Vagina (tissue), 2 donors: ENCODE results near the gene CAMKMT.

Experiments used
- POLR2A ChIP-seq, 2 donors: fragments of 450-650 bp; IDR thresholded peaks; one replicate each; pipeline ENCODE4 v1.6.1; 2017; ENCODE audit warnings: antibody characterized with exemption in 2 of 2, mild to moderate bottlenecking in 2 of 2, moderate library complexity in 2 of 2
- POLR2AphosphoS5 ChIP-seq, 2 donors: sonication (generic); formaldehyde crosslinking; IDR thresholded peaks; one replicate each; pipeline ENCODE4 v1.9.0; 2017; ENCODE audit warnings: antibody characterized with exemption in 2 of 2, mild to moderate bottlenecking in 2 of 2, low read depth in 1 of 2; ENCODE audit not compliant: insufficient read depth in 1 of 2
- TF ChIP-seq, protein P1 (sequence below), 3 experiments: fragments of 450-650 bp in 2 of 3; fragments of 200-600 bp in 1 of 3; sonication (generic) in 1 of 3; IDR thresholded peaks; one replicate each; pipeline ENCODE4 v1.5.1; 2017 to 2019; ENCODE audit warnings: antibody characterized with exemption in 3 of 3, mild to moderate bottlenecking in 2 of 3, moderate library complexity in 2 of 3

DNA sequence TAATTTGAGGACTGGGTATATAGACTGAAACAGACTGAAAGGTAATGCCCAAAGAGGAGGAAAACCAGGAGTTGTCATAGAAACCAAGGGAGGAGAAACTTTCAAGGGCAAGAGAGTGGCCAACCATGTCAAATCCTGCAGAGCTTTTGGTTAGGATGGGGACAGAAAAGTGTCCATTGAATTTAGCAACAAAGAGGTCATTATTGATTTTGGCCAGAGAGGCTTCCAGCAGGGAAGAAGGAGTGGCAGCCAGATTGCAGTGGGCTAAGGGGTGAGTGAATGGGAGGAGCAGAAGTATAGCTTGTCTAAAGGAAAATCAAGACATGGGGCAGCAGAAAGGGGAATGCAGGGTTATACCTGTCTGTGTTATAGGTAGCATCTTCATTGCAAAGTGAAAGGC lies 194.0 kb downstream of the CAMKMT start:
- TF ChIP-seq, protein P1, sequence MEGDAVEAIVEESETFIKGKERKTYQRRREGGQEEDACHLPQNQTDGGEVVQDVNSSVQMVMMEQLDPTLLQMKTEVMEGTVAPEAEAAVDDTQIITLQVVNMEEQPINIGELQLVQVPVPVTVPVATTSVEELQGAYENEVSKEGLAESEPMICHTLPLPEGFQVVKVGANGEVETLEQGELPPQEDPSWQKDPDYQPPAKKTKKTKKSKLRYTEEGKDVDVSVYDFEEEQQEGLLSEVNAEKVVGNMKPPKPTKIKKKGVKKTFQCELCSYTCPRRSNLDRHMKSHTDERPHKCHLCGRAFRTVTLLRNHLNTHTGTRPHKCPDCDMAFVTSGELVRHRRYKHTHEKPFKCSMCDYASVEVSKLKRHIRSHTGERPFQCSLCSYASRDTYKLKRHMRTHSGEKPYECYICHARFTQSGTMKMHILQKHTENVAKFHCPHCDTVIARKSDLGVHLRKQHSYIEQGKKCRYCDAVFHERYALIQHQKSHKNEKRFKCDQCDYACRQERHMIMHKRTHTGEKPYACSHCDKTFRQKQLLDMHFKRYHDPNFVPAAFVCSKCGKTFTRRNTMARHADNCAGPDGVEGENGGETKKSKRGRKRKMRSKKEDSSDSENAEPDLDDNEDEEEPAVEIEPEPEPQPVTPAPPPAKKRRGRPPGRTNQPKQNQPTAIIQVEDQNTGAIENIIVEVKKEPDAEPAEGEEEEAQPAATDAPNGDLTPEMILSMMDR (IDR thresholded peaks at IDR 0.05): no peak
- TF ChIP-seq POLR2AphosphoS5 (IDR thresholded peaks at IDR 0.05; ENCODE audit: insufficient read depth in 1 of 2, low read depth in 1 of 2) (no peak), POLR2A (IDR thresholded peaks at IDR 0.05) (no peak)
